IPS-NIHi11 (cell line): Measurements from ENCODE around the gene ZNF692.
A peak's percentile ranks its signal among the peaks of the same experiment; 100 is the strongest.
"Not testable (repeated sequence)": the region's sequence is repeated elsewhere in the genome, so short reads cannot be mapped to it uniquely, and the experiment has no call there.

Experiments used
- DNase-seq: peaks from one replicate; pipeline ENCODE4 v3.0.0; 2012; ENCODE audit warnings: mixed read lengths, low spot score

ZNF692 gene

DNA sequence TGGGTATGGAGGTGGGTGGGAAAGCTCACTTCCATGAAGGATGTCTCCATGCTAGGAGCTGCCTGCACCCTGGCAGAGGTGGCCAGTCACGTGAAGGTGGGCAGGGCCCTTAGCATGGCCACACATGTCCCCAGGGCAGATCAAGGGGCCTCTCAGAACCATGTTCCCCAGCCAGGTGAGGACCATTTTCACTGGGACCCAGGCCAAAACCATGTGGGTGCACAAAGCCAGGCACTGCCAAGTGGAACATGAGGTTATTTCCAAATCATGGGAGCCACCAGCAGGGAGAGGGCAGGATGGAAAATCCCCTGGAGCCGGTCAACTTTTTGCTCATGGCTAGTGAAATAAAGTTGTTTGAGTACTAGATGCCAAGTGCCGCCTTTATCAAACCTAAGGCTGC lies 9.7 kb downstream of the ZNF692 start:
- DNase-seq: no peak

DNA sequence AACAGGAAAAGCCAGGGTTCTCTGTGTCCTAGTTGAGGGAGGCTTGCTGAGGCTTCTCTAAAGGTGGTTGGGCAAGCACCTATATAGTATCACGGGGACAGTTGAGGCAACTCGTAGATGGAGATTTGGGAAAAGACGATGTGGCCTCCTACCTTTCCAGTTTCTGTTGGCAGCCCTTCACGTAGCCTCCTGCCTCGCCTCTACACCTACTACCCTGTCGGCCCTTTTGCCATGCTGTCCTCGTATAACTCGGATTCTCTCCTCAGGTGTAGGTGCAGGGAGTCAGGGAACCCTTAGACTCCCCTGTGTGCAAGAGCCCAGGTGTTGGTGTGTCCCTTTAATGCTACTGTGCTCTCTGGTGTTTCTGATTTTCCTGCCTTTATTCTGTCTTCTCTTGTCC lies 10.3 kb downstream of the ZNF692 start:
- no peak for DNase-seq

DNA sequence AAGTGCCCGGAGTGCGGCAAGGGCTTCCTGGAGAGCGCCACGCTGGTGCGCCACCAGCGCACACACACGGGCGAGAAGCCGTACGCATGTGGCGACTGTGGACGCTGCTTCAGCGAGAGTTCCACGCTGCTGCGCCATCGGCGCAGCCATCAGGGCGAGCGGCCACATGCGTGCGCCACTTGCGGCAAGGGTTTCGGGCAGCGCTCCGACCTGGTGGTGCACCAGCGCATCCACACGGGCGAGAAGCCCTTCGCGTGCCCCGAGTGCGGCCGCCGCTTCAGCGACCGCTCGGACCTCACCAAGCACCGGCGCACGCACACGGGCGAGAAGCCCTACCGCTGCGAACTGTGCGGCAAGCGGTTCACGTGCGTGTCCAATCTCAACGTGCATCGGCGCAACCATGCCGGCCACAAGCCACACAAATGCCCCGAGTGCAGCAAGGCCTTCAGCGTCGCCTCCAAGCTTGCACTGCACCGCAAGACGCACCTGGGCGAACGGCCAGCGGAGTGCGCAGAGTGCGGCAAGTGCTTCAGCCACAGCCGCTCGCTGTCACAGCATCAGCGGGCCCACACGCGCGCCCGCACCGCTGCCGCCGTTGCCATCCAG lies 10.8 kb downstream of the ZNF692 start:
- no peak for DNase-seq

DNA sequence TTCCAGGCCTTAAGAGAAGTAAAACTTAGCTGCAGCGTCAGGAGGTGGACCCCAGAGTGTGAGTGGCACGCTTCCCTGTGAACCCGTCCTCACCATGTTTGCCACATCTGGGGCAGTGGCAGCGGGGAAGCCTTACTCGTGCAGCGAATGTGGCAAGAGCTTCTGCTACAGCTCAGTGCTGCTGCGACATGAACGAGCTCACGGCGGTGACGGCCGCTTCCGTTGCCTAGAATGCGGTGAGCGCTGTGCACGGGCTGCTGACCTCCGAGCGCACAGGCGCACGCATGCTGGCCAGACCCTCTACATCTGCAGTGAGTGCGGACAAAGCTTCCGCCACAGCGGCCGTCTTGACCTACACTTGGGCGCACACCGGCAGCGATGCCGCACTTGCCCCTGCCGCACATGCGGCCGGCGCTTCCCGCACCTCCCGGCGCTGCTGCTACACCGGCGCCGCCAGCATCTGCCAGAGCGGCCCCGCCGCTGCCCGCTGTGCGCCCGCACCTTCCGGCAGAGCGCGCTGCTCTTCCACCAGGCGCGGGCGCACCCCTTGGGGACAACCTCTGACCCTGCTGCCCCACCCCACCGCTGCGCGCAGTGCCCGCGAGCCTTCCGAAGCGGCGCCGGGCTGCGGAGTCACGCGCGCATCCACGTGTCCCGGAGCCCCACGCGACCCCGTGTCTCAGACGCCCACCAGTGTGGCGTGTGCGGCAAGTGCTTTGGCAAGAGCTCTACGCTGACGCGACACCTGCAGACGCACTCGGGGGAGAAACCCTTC lies 11.5 kb downstream of the ZNF692 start:
- no peak for DNase-seq

DNA sequence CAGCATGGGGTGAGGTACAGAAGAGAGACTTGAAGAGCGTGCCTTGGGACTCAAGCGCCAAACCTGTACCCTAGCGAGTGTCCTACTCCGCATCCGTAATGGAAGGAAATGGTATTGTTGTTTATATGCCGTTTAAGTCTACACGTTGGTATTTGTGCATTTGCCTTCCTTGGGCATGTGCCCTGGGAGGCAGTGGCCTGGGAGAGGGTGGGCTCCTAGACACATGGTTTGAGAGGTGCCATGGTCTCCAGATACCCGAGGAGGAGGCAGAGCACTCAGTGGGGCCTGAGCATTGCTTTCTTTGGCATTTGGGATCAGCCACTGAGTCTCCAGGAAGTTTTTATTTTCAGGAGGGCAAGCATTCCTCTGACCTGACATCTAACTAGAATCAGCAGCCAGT lies 14.4 kb downstream of the ZNF692 start:
- no peak for DNase-seq

DNA sequence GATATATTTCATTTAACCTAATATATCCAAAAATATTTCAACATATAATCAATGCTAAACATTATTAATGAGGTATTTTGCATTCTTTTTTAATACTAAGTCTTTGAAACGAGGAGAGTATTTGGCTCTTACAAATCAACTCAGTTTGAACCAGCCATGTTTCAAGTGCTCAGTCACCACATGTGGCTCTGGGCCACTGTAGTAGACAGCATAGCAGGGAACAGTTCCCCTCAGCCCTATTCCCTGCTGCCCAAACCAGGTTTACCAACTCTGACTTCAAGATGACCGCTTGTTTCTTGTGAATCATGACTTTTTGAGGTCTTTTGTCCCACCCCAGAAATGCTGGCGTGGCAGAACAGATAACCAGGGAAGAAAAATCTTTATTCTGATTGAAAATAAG lies 15.2 kb downstream of the ZNF692 start:
- no peak for DNase-seq

DNA sequence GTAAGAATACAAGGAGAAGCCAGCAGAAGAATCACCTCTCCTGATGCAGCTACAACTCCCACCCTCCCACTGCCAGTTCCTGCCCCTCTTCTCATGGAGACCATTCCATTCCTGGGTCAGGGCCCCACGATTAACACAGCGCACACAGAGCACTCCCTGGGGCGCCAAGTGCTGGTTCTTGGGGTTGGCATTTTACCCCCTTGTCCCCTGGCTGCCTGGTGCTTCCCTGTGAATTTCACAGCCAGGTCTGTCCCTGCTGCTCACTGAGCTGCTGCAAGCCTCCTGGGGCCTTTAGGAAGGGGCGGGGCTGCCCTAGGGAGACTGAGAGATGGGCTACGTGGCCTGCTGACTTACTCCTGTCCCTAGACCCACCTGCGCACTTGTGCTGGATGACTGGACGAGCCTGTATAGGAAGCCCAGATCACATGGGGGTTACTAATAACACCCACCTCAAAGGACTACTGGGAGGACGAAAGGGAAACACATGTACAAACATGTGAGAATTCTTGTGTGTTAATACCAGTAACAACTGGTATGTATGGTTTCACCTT lies 16.0 kb downstream of the ZNF692 start:
- DNase-seq: no peak

DNA sequence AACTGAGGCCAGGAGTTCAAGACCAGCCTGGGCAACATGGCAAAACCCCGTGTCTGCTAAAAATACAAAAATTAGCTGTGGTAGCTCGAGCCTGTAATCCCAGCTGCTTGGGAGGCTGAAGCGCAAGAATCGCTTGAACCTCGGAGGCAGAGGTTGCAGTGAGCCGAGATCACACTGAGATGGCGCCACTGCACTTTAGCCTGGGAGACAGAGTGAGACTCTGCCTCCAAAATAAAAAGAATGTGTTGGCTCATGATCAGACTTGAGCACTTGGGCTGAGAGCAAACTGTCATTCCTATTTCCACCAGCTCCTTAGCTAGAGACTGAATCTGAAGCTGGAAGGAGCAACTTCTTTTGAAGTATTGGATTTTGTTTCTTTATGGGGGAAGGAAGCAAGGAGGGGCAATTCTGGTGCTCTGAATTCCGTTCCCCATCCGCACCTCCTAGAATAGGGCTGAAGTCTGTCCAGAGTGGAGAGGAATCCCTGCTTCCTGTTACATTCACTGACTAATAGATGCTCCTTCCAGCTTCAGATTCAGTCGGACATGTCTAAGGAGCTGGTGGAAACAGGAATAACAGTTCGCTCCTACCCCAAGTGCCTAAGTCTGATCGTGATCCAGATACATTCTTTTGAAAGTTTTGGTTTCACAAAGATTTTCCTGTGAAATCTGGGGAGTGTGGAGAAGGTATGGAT lies 17.0 kb downstream of the ZNF692 start:
- DNase-seq: no peak

DNA sequence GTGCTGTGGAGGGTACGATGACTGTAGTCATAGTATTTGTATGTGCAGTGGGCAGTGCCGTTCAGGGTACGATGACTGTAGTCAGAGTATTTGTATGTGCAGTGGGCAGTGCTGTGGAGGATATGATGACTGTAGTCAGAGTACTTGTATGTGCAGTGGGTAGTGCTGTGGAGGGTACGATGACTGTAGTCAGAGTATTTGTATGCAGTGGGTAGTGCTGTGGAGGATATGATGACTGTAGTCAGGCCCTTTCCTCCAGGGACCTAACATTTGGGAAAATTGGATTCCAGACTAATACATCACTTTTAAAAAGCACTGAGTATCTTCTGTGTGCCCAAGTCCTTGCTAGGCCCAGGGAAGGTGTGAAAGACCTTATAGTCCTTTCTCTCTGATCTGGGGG lies 17.9 kb downstream of the ZNF692 start:
- no peak for DNase-seq

DNA sequence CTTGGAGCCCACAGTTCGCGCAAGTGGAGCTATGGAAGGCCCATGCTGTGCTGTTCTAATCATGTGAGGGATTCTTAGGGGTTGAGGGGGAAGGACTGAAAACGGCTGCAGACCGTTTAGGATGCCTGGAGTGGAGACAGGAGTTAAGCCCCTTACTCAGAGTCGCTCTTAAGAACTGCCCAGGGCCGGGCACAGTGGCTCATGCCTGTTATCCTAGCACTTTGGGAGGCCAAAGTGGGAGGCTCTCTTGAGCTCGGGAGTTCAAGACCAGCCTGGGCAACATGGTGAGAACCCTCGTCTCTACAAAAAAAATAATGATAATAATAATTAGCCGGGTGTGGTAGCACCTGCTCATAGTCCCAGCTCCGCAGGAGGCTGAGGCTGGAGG lies 19.7 kb downstream of the ZNF692 start:
- DNase-seq: no peak

DNA sequence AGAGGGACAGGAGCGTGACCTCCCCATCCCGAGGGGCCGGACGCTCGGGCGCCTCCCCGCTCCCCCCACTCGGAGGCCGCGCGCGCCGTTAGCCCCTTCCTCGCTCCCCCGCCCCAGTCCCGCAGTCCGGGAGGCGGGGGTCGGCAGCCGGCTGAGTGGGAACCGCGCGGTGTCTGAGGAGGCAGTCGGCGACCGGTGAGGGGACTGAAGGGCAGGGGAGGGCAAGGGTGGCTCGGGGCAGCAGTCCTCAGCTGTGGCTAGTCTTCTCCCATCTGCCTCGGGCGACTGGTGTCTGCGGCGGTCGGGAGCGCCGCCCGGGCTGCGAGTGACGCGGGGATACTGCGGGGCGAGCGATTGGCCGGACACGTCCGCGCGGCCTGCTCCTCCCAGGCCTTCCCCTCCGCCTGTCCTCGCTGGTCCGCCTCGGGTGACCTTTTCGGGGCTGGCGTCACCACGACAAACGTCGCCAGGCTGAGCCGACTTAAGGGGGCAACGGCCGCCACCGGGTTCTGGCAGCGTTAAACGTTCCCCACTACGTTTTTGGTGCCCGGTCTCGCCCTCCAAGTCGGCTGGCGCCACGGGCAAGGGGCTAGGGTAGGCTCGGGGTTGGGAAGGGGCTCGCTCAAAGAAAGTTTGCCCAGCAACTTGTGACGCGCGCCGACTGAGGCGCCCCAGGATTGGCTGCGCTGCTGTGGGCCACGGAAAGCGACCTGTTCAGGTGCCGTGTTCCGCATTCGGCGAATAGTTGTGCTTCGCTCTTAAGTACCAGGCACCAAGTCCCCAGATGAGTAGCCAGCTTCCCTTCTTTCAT lies 20.3 kb downstream of the ZNF692 start:
- DNase-seq: peak; percentile 85

DNA sequence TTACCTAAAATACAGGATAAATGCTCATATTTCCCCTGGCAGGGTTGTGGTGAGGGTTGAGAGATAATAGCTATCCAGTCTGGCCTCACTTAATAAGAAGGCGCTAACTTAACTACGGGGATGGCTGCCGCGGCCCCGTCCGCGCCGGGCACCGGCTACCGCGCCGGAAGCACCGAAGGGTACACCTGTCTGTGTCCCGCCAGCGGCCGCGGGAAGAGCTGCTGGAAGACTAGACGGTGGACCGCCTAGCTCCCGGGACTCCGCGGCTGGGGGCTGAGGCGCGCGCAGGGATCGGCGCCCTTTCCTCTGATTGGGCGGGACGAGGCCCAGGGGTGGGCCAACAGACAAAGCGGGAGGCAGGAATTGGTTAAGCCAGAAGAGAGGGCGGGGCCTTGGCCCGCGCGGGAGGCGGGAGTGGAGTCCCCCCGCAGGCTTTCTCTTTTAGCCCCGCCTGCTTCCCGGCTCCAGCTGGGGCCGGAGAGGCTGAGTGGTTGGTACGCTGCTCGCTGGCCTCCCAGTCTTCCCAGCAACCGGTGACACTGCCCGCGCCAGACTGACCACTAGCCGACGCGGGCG lies 21.0 kb downstream of the ZNF692 start, which contains the start of gene ZNF672:
TSS of gene ZNF672 (plus strand) at position 444 of the 576 bp plus-strand sequence. CDS start 9,051 bp downstream, outside the sequence.
- peak; percentile 96 for DNase-seq

DNA sequence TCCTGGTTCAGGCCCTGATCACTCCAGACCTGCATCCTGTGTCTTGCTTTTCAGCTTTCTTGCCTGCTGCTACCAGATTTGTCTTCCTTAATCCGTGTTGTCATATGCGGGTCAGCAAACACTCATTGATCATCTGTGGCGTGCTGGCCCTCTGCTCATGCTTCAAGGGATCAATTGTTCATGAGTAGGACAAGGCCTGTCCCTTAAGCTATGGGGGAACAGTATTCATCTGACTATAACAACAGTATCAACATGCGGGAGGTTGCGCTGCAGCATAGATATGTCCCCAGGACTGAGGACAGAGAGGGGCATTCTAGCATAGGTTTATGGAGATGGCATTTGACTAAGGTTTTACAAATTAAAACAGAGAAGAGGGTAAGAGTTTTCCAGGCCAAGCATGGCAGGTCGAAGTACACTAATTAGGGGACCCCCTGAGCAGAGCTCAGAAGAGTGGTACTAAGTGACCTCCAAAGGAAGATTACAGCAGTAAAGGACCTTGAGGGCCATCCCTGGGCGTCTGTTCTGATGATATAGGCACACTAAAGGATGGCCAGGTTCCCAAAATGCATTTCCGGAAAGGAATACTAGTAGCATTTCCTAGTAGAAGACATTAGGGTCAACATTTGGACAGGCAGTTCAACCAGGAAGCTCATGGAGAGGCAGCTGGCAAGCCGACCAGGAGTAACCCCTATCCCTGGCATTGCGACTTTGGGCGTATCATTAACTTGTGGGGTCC lies 21.7 kb downstream of the ZNF692 start:
- DNase-seq: no peak

DNA sequence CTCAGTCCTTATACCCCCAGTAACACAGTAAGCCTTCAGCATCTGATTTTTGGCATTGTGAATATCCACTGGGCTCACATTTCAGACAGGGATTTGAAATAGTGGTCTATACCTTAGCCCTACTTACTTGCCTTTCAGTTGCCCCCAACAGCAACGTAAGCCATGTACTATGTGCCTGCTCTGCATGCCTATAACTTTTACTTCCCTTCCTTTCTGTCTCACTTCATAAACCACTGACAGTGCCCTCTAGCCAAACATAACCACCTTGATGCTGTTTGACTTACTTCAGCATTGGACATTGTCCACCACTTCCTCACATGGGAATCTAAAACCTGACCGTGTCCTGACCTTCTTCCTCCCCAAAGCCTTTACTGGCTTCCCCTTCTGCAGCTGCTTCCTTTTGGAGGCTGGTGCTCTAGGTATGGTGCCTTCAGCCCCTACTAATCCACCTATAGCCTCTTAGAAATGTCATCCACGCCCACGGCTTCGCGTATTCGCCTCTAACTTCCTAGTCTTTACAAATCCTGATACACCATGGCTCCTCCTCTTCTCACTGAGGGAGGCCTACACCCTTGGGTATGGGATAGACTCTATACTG lies 24.4 kb downstream of the ZNF692 start:
- no peak for DNase-seq

DNA sequence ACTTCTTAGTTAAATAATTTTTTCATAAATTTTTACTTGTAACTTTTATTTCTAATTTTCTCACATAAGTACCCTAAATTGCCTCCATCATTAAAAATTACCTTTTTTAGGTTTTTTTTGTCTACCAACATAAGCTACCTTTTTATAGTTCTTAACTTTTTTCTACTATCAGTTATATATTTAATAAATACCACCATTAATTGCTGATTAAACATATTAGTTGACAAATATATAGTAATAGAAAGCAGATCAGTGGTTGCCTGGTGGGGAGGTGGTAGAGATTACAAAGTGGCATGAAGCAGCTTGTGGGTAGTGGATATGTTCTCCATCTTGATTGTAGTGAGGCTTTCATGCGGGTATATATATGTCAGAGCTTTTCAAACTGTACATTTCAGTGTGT lies 27.0 kb downstream of the ZNF692 start:
- DNase-seq: no peak

DNA sequence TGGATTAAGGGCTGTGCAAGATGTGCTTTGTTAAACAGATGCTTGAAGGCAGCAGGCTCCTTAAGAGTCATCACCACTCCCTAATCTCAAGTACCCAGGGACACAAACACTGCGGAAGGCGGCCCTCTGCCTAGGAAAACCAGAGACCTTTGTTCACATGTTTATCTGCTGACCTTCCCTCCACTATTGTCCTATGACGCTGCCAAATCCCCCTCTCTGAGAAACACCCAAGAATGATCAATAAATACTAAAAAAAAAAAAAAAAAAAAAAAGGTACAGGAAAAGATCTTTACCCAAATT lies 28.2 kb downstream of the ZNF692 start:
- not testable (repeated sequence) for DNase-seq

DNA sequence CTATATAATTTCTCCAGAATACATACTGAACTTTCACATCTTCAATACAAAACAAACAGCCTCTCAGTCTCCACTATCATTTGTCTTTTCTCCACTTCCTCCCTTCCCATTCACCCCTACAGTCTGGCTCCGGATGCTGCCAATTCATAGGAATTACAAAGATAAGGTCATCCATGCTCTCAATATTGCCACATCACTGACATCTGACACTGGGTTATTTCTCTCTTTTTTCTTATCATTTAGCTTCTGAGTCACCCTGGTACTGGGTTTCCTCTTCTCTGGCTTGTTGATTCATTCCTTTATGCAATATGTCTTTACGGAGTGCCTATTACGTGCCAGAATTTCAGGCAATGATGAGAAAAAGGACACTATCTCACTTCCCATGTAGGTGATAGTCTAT lies 30.0 kb downstream of the ZNF692 start:
- no peak for DNase-seq

DNA sequence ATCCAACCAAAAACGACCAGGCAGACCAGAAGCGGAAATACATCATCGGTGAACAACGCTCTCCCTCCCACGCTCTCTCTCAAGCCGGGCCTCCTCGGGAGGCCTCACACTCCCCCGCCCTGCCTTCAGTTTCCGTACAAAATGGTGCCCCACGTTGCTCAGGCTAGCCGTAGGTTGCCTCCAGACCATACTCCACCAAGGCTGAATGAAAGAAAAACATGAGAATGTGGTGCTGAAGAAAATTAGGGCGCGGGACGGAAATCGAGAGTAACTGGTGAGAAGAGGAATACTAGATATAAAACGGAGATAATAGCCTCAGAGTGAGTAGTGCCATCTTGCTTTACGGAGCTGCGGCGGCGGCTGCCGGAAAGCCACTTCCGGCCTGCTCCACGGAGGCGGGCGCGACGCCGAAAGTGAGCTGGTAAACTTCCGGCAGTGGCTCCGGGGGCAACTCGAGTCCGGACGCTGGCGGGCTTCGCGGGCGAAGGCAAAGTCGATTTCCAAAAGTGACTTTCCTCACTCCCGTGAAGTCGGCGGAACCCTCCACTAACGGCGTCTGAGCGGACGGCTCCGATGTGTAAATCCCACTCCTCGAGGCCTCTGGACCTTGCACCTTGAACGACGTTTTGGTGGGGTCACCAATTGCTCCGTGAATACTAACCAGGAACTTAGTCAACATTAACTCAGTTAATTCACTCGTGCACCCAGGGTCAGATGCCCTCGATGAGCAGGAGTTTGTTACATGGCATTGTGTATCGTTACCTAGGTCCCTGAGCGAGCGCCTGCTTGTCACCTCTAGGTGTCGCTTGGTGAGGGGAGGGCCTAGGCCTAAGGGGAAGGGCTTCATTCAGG lies 32.8 kb downstream of the ZNF692 start, which contains the start of gene SH3BP5L:
TSS of gene SH3BP5L (minus strand) at position 7 of the 852 bp plus-strand sequence. CDS start 980 bp downstream, outside the sequence.
- DNase-seq: peak; percentile 100

DNA sequence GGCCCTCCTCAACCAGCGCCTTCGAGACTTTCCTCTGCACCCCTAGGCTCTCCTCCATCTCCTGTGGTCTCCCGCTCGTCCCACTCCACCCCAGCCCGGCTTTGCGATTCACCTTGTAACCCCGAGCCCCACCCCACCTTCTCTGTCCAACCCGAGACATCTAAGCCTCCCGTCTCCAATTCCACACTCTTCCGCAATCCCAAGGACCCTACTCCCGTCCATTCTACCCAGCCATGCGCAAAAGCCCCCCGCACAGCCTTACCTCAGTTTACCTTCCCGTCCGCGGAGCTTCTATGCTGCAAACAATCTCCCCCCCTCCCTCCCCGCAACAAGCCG lies 33.3 kb downstream of the ZNF692 start:
- DNase-seq: no peak

DNA sequence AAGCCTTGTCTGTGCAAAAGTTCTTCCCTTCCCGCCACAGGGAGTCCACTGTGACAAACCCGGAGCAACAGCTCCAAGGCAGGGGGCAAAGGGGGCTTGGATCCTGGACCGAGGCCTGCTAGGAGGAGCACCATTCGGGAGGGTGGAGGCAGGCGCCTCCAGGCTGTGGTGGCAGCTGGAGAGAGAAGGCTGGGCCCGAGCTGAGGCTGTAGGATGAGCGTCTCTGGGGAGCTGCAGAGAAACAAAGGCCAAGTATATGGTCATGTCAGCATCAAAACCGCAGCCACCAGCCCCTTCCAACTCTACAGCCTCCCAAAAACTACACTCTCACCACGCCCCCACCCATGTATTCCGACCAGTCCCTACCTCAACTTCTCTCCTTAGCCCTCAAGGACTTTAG lies 33.7 kb downstream of the ZNF692 start:
- no peak for DNase-seq
